GM21717 (cell line): ENCODE results near the gene LHFPL4.

ENCODE experiments used
- ATAC-seq: cut with Tn5 transposase; IDR thresholded peaks from one replicate; pipeline ENCODE4 v1.9.1; 2021; ENCODE audit warnings: mild to moderate bottlenecking, moderate library complexity; ENCODE audit not compliant: unreplicated experiment

LHFPL4 gene

DNA sequence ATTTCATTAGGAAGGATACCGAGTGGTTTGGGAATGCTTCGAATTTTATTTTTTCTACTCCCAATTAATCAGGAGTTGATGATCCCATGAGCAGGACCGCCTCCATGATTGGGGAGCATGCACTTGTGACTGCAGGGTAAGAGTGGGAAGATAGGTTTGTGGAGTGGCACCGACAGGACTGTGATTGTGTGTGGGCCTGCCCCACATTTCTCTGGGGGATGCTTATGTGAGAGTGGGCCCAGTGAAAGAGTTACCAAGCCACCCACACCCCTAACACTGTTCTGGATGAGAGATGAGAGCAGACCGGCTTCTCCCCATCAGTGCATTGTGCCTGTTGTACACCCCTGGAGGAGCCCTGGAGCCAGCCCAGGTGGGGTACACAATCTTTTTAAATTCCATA, 76.7 kb downstream of the LHFPL4 start:
- no peak for ATAC-seq

DNA sequence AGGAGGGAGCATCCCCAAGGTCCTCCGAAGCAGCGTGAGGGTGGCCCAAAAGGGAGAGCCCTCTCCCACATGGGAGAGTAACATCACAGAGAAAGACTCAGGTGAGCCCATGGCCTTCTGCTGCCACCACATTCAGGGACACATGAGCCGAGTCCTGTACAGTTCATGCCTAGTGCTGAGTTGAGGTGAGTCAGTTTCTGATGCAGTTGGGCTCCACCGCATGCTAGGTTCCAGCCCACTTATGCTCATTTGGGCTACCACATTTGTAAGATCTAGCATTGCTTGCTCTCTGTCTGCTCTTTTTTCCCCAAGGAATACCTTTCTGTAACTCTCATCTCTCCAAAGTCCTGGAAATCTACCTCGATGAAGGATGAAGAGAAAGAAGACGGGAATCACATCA, 79.1 kb downstream of the LHFPL4 start:
- no peak for ATAC-seq

DNA sequence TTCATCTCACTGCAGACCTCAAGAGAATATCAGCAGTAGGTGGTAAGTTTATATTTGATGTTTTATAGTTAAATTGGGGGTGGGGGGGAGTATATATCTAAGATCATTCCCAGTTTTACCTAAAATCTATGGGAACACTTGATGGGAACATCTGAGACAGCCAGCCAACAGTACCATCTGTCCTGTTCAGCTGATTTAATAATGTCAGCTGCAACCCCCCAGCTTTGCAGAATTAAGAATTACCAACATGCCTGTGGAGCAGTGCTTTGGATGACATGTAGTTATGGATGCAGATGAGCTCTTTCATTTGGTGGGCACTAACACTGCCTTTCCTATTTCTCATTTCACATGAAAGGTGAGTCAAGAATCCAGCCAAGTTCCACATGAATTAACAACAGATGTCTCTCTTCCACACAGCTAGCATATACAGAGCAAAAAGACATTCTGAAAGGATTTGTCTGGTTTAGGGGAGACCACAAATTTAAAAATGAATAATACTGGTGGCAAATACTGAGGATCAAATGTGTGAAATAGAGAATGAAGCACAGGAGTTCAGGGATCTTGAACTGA, 80.0 kb downstream of the LHFPL4 start:
- no peak for ATAC-seq

DNA sequence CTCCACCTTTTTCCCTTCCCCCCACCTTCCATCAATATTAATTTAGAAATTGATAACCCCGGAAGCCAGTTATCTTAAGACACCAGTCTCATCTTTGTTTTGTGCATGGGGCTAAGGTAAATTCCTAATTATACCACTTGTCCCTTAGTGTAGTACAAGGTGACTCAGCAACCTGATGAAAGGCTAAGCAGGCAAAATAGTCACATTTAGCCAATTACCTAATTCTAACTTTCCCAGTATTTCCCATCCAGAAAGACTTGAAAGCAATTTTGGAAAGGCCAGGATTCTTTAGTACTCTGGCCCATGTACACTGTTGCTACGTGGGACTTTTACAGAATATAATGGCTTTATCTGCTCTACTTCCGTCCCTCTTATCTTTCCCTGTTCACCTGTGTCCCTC, 83.6 kb downstream of the LHFPL4 start:
- no peak for ATAC-seq

DNA sequence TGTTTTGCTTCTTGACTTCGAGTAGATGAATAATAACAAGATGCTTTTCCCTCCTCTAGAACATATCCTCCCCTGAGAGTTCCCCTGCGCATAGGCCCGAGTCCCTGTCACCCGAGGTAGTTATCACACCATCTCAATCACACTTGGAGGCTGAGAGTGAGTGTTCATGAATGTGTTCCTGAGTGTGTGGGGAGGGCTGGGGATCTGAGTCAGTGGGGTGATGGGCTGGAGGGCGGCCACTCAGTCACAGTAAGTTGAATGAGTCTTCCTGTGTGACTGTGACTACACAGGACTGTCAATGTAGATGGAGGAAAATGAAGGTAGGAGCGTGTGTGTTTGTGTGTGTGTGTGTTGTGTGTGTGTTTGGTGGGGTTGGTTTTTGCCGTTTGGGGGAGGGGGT, 85.2 kb downstream of the LHFPL4 start:
- no peak for ATAC-seq

DNA sequence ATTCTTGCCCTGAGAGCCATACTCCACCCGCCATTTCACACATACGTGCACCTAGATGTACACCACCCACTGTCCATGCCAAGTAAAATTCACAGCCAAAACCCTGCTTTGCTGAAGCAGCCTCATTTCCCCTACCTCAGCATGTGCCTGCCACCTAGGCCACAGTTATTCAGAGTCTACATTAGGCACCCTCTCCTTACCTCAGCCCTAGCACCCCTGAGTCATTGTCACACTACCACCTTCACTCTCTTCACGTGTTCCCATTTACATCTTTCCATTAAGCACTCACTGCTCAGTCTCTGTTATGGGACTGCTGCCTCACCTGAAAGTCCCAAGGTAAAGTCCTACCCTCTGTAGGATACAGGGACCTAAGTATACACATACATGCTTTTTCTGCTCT, 86.2 kb downstream of the LHFPL4 start:
- ATAC-seq = no peak

DNA sequence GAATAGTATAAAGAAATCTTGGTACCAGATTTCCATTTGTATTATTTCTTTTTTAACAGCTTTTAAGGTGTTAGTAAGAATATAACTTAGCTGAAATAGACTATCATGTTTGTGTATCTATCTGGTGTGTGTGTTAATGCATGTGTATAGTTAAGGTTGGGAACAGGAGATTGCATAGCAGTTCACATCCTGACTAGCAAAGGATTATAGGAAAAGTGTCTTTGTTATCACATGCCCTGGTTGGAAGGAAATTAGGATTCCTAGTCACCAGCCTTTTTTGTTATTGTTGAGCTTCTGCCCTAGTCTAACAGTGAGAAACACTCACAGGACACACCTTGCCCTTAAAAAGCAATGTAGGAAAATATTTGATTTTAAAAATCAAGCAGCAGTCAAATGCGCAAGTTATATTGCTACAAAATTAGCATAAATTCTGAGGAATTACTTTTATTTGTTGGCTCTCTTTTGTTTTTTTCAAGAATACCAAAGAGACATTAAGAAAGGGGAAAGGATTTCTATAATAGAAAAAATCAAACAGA, 98.0 kb downstream of the LHFPL4 start:
- ATAC-seq = no peak

DNA sequence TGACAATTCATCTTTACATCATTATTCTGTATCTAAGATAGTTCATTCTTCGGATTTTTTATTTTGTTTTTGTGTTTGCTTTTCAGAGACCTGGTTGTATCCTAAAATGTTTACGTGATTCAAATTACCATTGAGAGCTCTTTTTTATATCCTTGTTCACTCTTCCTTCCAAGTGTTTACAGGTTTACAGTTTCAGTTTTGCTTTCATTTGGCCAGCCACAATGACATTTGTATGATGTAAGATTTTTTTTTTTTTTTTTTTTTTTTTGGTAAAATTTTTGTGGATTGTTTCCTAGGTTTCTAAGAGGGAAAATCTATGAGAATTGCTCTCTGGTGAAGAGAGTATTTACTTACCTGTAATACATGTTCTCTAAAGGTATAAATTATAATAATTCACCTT, 101.2 kb downstream of the LHFPL4 start:
- no peak for ATAC-seq

DNA sequence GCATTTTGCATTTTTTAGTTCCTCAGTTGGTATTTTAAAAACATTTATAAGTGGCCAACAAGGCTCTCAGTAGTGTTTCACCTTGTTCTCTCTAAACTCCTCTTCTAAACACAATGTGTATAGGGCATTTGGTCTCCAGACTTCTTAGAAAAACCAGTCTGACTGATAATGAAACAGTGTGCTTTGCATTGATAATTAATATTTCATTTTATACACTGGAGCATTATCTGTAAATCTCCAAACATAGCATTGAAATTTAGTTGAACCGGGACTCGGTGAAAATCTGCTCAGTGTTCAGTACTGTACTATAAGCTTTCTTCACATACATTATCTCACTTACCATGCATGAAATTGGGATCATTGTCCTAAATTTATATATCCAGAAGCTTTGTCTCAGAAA, 102.6 kb downstream of the LHFPL4 start:
- ATAC-seq = no peak

DNA sequence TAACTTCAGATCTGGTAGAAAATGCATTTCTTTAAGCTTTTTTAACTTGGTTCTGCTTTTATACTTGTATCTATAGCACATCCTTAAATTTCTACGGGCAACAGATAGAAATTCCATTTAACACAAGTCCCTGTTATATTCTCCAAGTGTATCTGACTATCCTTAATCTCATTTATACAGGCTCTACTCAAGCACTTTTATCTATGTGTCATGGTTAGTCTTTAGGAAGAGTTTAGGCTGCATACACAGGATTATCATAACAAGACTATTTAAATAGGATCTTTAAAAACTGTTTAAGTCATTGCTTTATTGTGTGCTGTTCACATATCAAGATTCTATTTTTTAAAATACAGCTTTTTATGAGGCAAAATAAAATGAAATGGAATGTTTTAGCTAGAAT, 103.5 kb downstream of the LHFPL4 start:
- ATAC-seq = no peak

DNA sequence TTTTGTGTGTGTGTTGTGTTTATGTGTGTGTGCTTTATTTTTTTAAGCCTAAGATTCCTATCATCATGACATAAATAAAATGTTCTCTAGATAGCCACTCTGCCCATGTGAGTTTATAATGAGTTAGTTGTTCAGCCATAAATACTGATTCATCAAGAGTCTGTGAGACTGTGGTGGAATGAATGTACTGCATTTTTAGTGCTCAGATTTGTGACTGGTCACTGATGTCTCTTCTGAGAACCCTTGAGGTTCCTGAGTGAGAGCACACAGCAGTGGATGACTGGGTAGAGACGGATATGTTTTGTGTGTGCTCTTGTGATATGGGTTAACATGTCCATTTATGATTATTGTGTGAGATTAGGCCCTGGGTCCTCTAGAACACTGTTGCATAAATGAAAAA, 105.0 kb downstream of the LHFPL4 start:
- ATAC-seq = no peak
